SH-SY5Y (cell line): Measurements from ENCODE around the gene MOXD1.

Experiments
- GATA2 ChIP-seq: IDR thresholded peaks from 2 replicates; pipeline ENCODE4 v1.6.1; 2011; ENCODE audit warnings: mild to moderate bottlenecking, low read depth, low read length
- GATA3 ChIP-seq: IDR thresholded peaks from 2 replicates; pipeline ENCODE4 v1.6.1; 2011; ENCODE audit warnings: low read depth, mild to moderate bottlenecking, low read length, moderate library complexity

- TF ChIP-seq GATA3 (no peak), GATA2 (no peak)
These were observed 46.6 kb downstream of the MOXD1 start for GRCh38 chr6:132354517-132355167.
